Mesenchymal stem cell (in vitro differentiated cells and primary cell): Measurements from ENCODE around the gene MIEN1.

Experiments used
- DNase-seq: peaks from one replicate; pipeline ENCODE4 v3.0.0-alpha.2; 2013
- H2AFZ ChIP-seq: one replicate; pipeline ENCODE4 v1.6.1; 2013; ENCODE audit warnings: low read depth, mild to moderate bottlenecking, control low read depth, inconsistent platforms, low read length, moderate library complexity
- H2AK5ac ChIP-seq: 2 replicates; pipeline ENCODE4 v1.6.1; 2013; ENCODE audit warnings: low read length, moderate library complexity, mild to moderate bottlenecking, inconsistent platforms; ENCODE audit not compliant: severe bottlenecking
- H2BK120ac ChIP-seq: one replicate; pipeline ENCODE4 v1.6.1; 2013; ENCODE audit warnings: low read depth, mild to moderate bottlenecking, inconsistent platforms, low read length, moderate library complexity
- H2BK12ac ChIP-seq, 2 experiments: one replicate each; pipeline ENCODE4 v1.6.1; 2013; ENCODE audit warnings: inconsistent platforms in 2 of 2, low read length in 2 of 2, mild to moderate bottlenecking in 2 of 2, moderate library complexity in 2 of 2, control low read depth in 1 of 2
- H2BK15ac ChIP-seq: one replicate; pipeline ENCODE4 v1.6.1; 2013; ENCODE audit warnings: mild to moderate bottlenecking, low read depth, inconsistent platforms; ENCODE audit not compliant: poor library complexity, severe bottlenecking
- H2BK5ac ChIP-seq: 2 replicates; pipeline ENCODE4 v1.6.1; 2013; ENCODE audit warnings: low read depth, mild to moderate bottlenecking, low read length, control low read depth, inconsistent platforms; ENCODE audit not compliant: poor library complexity, severe bottlenecking
- H3K14ac ChIP-seq, 2 experiments: one replicate each; pipeline ENCODE4 v1.6.1; 2013; ENCODE audit warnings: inconsistent platforms in 2 of 2, low read length in 2 of 2, control low read depth in 1 of 2, mild to moderate bottlenecking in 1 of 2, moderate library complexity in 1 of 2
- H3K18ac ChIP-seq, 2 experiments: one replicate each; pipeline ENCODE4 v1.6.1; 2013; ENCODE audit warnings: inconsistent platforms in 2 of 2, low read length in 2 of 2, control low read depth in 1 of 2, low read depth in 1 of 2, mild to moderate bottlenecking in 1 of 2
- H3K23ac ChIP-seq, 2 experiments: one replicate each; pipeline ENCODE4 v1.6.1; 2013; ENCODE audit warnings: inconsistent platforms in 2 of 2, low read length in 2 of 2, mild to moderate bottlenecking in 2 of 2, moderate library complexity in 2 of 2, control low read depth in 1 of 2
- H3K27ac ChIP-seq: 2 replicates; pipeline ENCODE4 v1.5.1; 2013; ENCODE audit warnings: mild to moderate bottlenecking, moderate library complexity, low read length, control low read depth, inconsistent platforms; ENCODE audit not compliant: poor library complexity, severe bottlenecking
- H3K27me3 ChIP-seq, 2 experiments: 2 replicates each; pipeline versions ENCODE4 v1.6.1 to v1.7.0; 2013; ENCODE audit warnings: low read length in 2 of 2, mild to moderate bottlenecking in 2 of 2, moderate library complexity in 2 of 2, control low read depth in 1 of 2, inconsistent platforms in 1 of 2; ENCODE audit not compliant: control insufficient read depth in 1 of 2, insufficient read depth in 1 of 2
- H3K36me3 ChIP-seq, 2 experiments: 2 replicates each; pipeline versions ENCODE4 v1.6.1 to v1.7.0; 2013; ENCODE audit warnings: low read length in 2 of 2, control low read depth in 1 of 2, inconsistent platforms in 1 of 2, low read depth in 1 of 2, mild to moderate bottlenecking in 1 of 2; ENCODE audit not compliant: insufficient read depth in 2 of 2, control insufficient read depth in 1 of 2
- H3K4ac ChIP-seq, 2 experiments: one replicate each; pipeline ENCODE4 v1.6.1; 2013; ENCODE audit warnings: inconsistent platforms in 2 of 2, low read length in 2 of 2, mild to moderate bottlenecking in 2 of 2, moderate library complexity in 2 of 2, control low read depth in 1 of 2, low read depth in 1 of 2
- H3K4me1 ChIP-seq: 2 replicates; pipeline ENCODE4 v1.6.1; 2013; ENCODE audit warnings: low read depth, low read length, control low read depth; ENCODE audit not compliant: control insufficient read depth, insufficient read depth
- H3K4me2 ChIP-seq: 2 replicates; pipeline ENCODE4 v1.6.1; 2013; ENCODE audit warnings: low read length, mild to moderate bottlenecking, inconsistent platforms; ENCODE audit not compliant: poor library complexity, severe bottlenecking
- H3K4me3 ChIP-seq, 2 experiments: 2 replicates each; pipeline versions ENCODE4 v1.5.1 to v1.7.0; 2013; ENCODE audit warnings: low read length in 2 of 2, mild to moderate bottlenecking in 2 of 2, control low read depth in 1 of 2, low read depth in 1 of 2; ENCODE audit not compliant: insufficient read depth in 1 of 2
- H3K79me1 ChIP-seq: replicated peaks from 2 replicates; pipeline ENCODE4 v1.6.1; 2013; ENCODE audit warnings: mild to moderate bottlenecking, control low read depth, low read length, inconsistent platforms; ENCODE audit not compliant: poor library complexity, severe bottlenecking
- H3K9ac ChIP-seq: 2 replicates; pipeline ENCODE4 v1.7.0; 2013; ENCODE audit warnings: mild to moderate bottlenecking, low read length, moderate library complexity
- H3K9me3 ChIP-seq: 2 replicates; pipeline ENCODE4 v1.7.0; 2013; ENCODE audit warnings: mild to moderate bottlenecking, low read length; ENCODE audit not compliant: control insufficient read depth
- H4K8ac ChIP-seq: one replicate; pipeline ENCODE4 v1.6.1; 2013; ENCODE audit warnings: inconsistent platforms, mild to moderate bottlenecking, low read length, moderate library complexity
- H4K91ac ChIP-seq: one replicate; pipeline ENCODE4 v1.6.1; 2013; ENCODE audit warnings: mild to moderate bottlenecking, low read length, inconsistent platforms
- WGBS: methylation state at CpG from one replicate; pipeline ENCODE4 v1.1.7; 2013; ENCODE audit warnings: mixed read lengths; 5-methylcytosine and 5-hydroxymethylcytosine counted together

Gene MIEN1

GRCh38 chr17:39695089-39695474 lies 35.2 kb downstream of the MIEN1 start:
- Histone ChIP-seq H2AK5ac (peak overlapping the region; percentile 3), H2BK5ac (no peak overlapping the region), H2BK12ac (no peak overlapping the region), H4K8ac (no peak overlapping the region), H3K4me3 (no peak overlapping the region), H2BK120ac (no peak overlapping the region), H3K27me3 (no peaks in the 10 kb centered on the region), H2BK15ac (no peak overlapping the region), H3K4me1 (peaks cover 20% of the 10 kb centered on the region), H3K9me3 (no peaks in the 10 kb centered on the region), H3K4me2 (peak overlapping the region; percentile 3), H3K14ac (no peak overlapping the region), H4K91ac (no peak overlapping the region), H2AFZ (no peak overlapping the region), H3K4ac (no peak overlapping the region), H3K9ac (no peak overlapping the region), H3K23ac (no peak overlapping the region), H3K27ac (peak overlapping the region; percentile 10), H3K36me3 (no peaks in the 10 kb centered on the region), H3K18ac (no peak overlapping the region), H3K79me1 (no peaks in the 10 kb centered on the region)
- 84% methylated on average over 2 of the region's 2 CpGs for WGBS
- DNase-seq, result no peak

- Histone ChIP-seq H3K9ac (no peak overlapping the region), H3K9me3 (no peaks in the 10 kb centered on the region), H2AK5ac (peak overlapping the region; percentile 1), H3K14ac (no peak overlapping the region), H4K91ac (no peak overlapping the region), H2BK5ac (no peak overlapping the region), H3K27ac (no peak overlapping the region), H3K23ac (no peak overlapping the region), H2BK12ac (no peak overlapping the region), H3K27me3 (no peaks in the 10 kb centered on the region), H3K4me2 (no peak overlapping the region), H3K36me3 (no peaks in the 10 kb centered on the region), H3K4me1 (peaks cover 20% of the 10 kb centered on the region), H3K4ac (no peak overlapping the region), H3K18ac (no peak overlapping the region), H3K4me3 (no peak overlapping the region), H2BK15ac (no peak overlapping the region), H2AFZ (no peak overlapping the region), H4K8ac (no peak overlapping the region), H2BK120ac (no peak overlapping the region), H3K79me1 (no peaks in the 10 kb centered on the region)
- 89% methylated on average over 5 of the region's 5 CpGs for WGBS
- DNase-seq, result no peak
Measured at GRCh38 chr17:39694593-39694992, 35.7 kb downstream of the MIEN1 start.

DNA sequence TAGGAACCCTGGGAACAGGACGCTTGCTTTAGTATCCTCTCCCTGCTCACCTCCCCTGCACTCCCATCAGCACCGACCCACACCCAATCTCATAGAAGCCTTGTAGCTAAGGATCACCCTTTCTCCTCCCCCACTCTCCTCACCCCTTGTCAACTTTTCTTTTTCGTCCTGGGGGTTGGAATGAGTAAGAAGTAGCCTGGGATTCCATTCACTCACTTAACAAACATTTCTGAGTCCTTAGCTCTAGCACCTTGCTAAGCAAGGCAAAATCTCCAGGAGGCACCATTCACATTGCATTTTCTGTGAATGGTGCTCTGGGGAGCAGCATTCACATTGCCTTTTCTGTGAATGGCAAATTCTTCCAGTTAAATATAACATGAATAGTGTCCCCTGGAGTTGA lies 41.4 kb downstream of the MIEN1 start:
- H3K36me3 ChIP-seq, result peaks cover 9 to 10% of the 10 kb centered on the region in 2 experiments
- H3K14ac ChIP-seq, result no peak overlapping the region
- 19% methylated on average over 2 of the region's 3 CpGs for WGBS
- DNase-seq, result no peak
- H4K91ac ChIP-seq, result no peak overlapping the region
- no peak overlapping the region for H2BK12ac ChIP-seq
- peak overlapping the region in 1 of 2 experiments; percentile 4 for H3K4ac ChIP-seq
- no peak overlapping the region for H3K27ac ChIP-seq
- no peaks in the 10 kb centered on the region for H3K79me1 ChIP-seq
- no peaks in the 10 kb centered on the region for H3K27me3 ChIP-seq
- H3K9ac ChIP-seq, result peak overlapping the region; percentile 80
- no peak overlapping the region for H2AFZ ChIP-seq
- H4K8ac ChIP-seq, result peak overlapping the region; percentile 68
- H2BK15ac ChIP-seq, result no peak overlapping the region
- H3K18ac ChIP-seq, result no peak overlapping the region
- H3K4me3 ChIP-seq, result peak overlapping the region in 1 of 2 experiments; percentile 80
- no peak overlapping the region for H2AK5ac ChIP-seq
- no peaks in the 10 kb centered on the region for H3K9me3 ChIP-seq
- peak overlapping the region; percentile 71 for H3K4me2 ChIP-seq
- no peak overlapping the region for H2BK120ac ChIP-seq
- H3K4me1 ChIP-seq, result peaks cover 4% of the 10 kb centered on the region
- H2BK5ac ChIP-seq, result no peak overlapping the region
- no peak overlapping the region for H3K23ac ChIP-seq

GRCh38 chr17:39688475-39688835 lies 41.9 kb downstream of the MIEN1 start:
- no peak overlapping the region for H3K14ac ChIP-seq
- WGBS, result 11% methylated on average over 4 of the region's 6 CpGs

More at GRCh38 chr17:39688475-39688835, 41.9 kb downstream of the MIEN1 start:
- Histone ChIP-seq H3K27ac (peak overlapping the region; percentile 88), H2AFZ (peak overlapping the region; percentile 33), H3K23ac (no peak overlapping the region), H3K9ac (peak overlapping the region; percentile 80), H2BK15ac (no peak overlapping the region), H3K27me3 (no peaks in the 10 kb centered on the region), H2BK12ac (no peak overlapping the region), H3K4me2 (peak overlapping the region; percentile 71), H2BK120ac (no peak overlapping the region), H3K4ac (peak overlapping the region in 1 of 2 experiments; percentile 78), H3K36me3 (peaks cover 13% of the 10 kb centered on the region in 2 experiments), H4K91ac (no peak overlapping the region), H3K4me3 (peak overlapping the region in 1 of 2 experiments; percentile 80), H3K4me1 (peaks cover 4% of the 10 kb centered on the region), H3K79me1 (no peaks in the 10 kb centered on the region), H3K9me3 (no peaks in the 10 kb centered on the region), H2BK5ac (no peak overlapping the region), H4K8ac (peak overlapping the region; percentile 86), H3K18ac (peak overlapping the region in 1 of 2 experiments; percentile 97), H2AK5ac (peak overlapping the region; percentile 8)
- DNase-seq, result peak; percentile 26
